ENCODE measurements around the gene AKAP12.
A peak's percentile ranks its signal among the peaks of the same experiment; 100 is the strongest.

Gene AKAP12

DNA sequence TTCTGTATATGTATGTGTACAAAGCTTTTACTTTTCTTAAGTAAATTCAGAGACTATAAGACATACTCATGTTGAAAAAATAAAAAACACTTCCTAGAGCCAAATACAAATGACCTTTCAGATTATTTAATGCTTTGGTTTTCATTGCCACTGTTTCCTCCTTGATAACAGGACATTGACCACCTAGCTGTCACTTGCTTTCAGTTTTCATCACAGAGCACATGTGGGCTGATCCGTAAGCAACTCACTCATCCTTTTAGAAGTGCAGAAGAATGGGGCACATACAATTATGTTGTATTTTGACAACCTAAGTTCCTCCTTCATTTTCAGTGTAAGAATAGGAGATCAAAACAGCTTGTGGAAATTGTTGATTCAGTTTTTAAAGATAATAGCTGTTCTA, 145.4 kb downstream of the AKAP12 start:
- DNase-seq: no peak

DNA sequence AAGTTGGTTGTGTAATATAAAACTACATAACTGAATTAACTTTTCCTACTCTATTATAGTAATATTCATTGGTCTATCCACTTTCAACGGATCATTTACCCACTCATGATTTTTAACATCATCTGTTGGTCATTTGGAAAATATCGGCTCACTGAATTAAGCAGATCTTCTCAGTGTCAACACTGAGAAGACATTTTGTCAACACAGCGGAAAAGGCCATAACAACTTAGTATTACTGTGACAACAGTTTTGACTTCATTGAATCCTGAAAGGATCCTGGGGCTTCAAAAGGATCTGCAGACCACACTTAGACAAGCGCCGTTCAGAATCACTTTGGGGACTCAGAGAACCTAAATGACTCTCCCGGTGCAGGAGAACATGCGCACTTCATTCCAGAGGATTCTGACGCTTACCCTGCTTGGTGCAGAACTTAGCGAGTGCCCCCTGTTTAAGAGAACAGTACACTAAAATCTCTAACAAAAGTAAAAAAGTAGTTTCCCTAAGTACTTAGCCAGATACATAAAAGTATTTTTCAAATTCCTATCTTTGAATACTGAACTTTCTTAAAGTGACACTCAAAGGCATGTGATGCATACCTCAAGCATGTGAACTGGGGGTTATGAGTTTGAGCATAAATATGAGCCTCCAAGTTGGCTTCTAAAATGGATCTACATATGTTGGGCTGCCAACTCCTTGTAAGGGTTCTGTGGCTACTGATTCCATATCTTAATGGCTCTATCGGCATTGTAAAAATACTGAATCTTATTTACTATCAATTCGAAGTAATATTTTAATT, 147.6 kb downstream of the AKAP12 start:
- no peak for DNase-seq

DNA sequence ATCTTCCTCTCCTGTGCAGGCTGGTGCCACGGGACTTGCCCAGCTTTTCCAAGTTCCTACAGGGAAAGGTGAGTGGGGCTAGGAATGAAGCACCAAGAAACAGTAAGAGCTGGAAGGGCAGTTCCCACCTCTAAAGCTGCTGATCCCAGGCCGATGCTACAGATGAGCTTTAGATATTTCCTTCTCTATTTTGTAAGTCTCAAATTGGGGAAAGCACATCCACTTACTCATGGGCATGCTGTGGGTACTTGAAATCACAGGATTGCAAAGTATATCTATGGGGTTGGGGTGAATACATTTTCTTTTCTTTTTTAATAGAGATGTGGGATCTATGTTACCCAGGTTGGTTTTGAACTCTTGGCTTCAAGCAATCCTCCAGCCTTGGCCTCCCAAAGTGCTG, 148.5 kb downstream of the AKAP12 start:
- no peak for DNase-seq

DNA sequence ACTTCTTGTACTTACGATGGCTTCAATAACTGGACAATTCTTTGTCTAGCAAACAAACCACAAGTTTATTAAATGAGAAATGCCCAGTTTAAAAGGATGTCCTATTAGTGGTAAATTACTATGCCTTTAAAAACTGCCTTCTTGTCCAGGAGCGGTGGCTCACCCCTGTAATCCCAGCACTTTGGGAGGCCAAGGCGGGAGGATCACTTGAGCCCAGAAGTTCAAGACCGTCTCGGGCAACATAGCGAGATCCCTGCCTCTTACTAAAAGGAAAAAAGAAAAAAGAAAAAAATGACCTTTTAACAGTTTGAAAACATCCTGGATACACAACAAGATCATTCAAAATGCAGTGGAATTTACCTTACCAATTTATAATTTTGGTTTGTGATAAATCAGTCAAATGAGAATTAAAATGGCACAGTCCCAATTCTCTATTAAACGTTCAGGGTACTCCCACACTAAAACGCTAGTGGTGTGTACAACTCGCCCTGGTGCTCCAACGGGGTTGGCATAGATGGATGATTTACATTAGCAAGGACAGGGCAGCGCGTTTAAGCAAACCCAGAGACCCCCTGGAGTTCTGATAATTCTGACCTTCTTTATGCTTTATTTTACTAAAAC, 149.3 kb downstream of the AKAP12 start:
- peak in 1 of 2 experiments; percentile 38 for DNase-seq

DNA sequence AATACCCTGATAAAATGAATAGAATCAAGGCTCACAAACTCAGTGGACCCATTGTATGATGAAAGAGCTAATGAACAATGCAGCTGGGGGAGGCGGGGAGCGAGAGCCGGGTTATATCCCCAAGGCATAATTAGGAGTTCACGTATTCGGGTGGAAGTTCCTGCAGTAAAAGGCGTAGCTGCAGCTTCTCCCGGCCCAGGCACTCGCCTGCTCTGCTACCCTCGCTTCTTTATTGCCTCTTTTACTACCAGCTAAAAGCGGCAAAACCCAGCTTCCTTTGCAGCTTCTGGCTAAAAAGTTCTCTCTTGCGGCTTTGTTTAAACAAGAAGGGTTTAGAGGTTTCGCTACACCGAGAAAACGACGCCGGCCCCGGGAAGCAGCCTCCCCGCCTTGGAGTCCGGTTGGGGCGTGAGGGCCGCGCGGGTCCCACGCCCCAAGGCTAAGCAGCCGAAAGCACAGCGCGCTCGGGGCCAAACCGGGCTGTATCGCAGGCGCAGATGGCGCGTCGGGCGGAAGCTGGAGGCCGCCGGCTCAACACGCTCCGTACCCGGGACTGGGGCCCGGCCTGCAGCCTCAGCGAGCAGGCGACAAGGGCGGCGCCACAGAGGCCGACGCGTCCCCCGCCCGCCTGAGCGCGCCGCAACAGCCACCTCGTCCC, 150.0 kb downstream of the AKAP12 start:
- DNase-seq: peak in 1 of 2 experiments; percentile 90

DNA sequence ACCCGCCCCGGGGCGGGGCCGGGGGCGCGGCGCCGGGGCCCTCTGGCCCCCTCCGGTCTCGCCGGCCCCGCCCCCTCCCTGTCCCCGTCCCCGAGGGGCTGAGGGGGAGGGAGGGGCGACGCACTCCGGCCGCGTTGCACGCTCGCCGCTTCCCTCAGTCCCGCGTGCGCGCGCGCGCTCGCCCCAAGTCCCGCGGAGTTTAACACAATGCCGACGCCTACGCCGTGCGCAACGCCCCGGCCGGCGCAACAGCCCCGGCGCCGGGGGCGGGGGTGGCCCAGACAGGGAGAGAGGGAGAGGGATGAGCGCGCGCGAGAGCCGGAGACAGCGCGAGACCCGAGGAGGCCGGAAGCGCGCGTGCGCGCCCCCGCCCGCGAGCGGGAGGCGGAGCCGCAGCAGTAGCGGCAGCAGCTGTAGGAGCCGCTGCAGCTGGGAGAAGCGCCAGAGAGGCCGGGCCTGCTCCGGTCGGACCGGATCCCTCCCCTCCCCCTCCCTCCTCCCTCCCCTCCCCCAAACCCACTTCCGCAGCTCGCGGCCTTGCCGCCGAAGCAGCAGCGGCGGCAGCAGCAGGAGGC, 150.6 kb downstream of the AKAP12 start:
- DNase-seq: peak; percentile 90 to 98

DNA sequence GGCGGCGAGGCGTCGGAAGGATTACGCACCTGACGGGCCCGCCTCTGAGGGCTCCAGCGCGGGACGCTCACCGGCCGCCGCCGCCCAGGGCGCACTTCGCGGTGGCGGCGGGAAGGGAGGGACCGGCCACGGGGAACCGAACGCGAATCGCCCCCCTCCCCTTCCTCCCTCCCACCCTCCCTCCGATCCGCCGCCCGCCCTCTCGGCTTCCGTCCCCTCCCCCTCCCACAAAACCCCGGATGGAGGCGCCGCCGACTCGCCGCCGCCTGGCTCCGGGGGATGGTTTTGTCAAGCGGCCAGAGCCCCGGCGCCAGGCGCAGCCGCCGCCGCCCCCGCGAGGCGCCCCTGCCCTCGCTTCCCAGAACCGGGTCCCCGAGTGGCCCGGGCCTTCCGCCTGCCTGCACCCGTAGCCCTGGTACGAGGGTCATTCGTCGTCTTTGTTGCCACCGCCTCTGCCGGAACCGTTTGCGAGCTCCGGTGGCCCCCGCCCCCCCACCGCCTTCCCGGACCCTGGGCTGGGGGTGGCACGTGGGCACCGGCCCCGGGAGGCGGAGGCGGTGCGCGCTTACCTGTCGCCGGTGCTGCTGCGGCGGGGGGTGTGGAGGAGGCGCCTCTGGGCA, 151.2 kb downstream of the AKAP12 start:
- DNase-seq: peak; percentile 17 to 51

DNA sequence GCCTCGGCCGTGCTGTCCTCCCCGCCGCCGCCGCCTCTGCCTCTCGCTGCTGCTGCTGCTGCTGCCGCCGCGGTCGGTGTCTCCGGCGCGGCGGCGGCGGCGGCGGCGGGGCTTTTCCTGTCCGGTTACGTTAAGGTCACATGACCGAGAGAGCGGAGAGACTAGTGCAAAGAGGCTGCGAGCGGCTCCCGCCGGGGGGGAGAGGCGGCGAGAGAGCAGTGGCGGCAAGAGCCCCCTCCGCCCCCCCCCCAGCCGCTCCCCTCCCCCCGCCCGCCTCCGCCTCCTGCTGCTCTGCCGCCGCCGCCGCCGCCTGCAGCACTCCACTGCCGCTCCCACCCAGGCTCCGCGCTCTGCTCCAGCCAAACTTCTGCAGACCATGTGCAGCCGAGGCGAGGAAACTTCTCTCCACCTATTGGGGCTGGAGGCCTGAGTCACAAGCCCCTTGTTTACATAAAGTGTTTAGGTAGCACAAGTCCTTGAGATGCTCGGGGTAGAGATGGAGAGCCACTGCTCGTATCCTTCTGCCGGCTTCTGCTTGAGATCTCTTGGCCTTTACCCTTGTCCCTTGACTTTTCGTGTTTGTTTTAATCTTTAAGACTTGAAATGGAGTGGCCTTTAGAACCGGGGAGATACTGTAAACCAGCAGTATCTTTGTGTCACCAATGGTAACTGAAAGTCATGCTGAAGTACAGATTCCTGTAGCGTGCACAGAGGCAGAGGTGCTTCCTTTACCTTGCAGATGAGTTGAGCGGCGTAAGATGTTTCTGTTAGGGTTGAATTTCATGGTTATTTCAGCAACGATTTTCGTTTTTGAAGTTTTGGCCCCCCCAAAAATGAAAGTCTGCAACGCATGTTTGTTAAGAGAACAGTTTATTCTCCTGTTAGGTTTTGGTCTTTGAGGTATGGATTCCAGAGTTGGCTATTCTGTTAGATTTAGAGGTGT, 152.0 kb downstream of the AKAP12 start, which contains the start of gene ZBTB2:
Gene ZBTB2, minus strand, starts transcription at position 89 of the 943 bp plus-strand sequence. CDS start 17,922 bp downstream, outside the sequence.
- DNase-seq: peak in 1 of 2 experiments; percentile 64

DNA sequence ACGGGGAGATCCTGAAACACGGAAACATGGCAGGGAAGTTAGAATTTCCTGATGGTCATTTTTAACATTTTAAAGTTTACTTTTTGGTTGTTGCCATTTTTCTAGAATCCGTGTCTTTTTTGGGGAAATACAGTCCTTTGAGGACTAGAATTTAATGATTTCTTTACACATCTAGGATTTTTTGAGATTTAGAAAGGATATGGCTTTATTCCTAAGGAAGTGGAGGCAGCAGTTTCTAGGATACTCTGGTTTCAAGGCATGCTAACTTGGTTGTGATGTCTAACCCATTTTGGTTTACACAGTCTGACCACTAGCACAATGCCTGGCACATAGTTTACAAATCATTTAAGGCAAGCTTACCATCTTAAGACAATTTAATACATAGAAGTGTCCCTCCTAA, 152.7 kb downstream of the AKAP12 start:
- no peak for DNase-seq

DNA sequence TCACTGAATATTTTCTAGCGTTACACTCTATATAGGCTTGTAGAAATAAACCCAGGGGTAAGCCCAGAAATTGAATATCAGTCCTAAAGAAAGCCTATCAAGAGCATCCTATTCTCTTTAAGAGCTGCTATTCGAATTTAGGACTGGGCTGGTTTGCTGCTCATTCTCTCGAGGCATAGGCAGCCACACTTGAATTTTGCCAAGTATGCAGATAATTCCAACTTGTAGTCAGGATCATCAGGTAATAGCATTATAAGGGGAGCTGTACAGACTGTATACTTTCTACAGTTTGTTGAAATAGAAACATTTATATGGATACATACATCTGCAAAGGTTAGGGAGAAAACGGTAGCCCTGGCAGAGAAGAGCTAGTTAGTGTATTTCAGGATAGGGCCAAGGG, 153.6 kb downstream of the AKAP12 start:
- DNase-seq: no peak

DNA sequence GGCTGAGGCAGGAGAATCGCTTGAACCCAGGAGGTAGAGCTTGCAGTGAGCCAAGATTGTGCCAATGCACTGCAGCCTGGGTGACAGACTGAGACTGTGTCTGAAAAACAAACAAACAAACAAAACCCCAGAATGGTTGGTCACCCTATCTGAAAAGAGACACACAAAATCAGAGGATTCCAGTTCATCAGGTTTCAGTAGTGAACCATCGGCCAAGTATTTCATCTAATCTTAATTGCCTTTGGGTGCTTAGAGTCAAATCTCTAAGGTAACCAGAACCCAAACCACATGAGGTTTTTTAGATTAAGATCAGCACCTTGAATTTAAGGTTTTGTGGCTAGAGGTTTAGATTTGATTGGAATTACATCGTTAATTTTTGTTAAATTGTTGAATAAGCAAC, 159.9 kb downstream of the AKAP12 start:
- no peak for DNase-seq

DNA sequence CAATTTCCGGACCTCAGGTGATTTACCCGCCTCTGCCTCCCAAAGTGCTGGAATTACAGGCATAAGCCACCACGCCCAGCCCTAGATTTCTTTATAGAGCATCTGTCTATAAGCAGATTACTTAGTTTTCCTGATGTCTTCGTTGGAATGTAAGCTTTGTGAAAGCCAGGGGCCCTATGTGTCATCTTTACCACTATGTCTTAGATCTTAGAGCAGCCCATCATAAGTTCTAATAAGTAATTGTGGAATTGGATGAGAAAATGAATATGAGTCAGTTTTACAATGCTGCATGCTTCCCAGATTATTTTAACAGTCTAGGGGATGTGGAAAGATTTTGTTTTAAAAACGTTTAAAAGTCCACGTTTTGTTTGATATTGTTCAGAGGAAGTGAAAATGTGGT, 160.7 kb downstream of the AKAP12 start:
- DNase-seq: no peak

DNA sequence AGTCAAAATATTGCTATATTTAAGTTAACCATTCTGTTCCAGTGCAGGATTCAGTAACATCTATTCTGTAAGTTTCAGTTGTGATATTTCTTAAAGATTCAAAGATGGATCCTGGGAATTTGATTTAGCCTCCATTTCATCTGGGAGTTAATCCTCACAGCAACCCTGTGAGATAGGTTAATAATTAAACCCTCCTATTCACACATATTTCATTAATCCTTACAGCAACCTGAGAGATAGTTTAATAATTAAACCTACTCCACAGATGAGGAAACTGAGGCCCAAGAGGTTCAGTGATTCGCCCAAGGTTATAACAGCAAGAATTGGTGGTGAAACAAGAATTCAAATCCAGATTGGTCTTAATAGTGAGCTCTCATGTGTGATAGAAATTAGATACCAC, 162.5 kb downstream of the AKAP12 start:
- no peak for DNase-seq

DNA sequence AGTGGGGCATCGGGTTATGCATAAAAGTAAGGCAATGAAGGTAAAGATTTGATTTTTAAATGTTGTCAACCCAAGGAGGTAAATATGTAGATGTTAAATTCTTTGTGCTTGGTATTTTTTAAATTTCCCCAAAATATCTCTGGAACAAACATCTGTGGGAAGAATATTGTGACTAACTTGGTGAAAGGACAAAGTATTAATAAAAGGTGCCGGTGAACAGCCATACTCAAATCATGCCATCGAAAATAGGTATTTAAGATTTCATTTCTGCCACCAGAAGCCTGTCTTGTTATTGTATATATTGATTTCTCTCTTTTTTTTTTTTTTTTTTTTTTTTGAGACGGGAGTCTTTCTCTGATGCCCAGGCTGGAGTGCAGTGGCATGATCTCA, 164.1 kb downstream of the AKAP12 start:
- no peak for DNase-seq
